ENCODE results near the gene SMIM45.
A peak's percentile ranks its signal among the peaks of the same experiment; 100 is the strongest.
"Not testable (repeated sequence)": the region's sequence is repeated elsewhere in the genome, so short reads cannot be mapped to it uniquely, and the experiment has no call there.

SMIM45 gene

GRCh38 chr22:41935015-41935351, 17.0 kb upstream of the SMIM45 start:
- DNase-seq (ENCODE audit: low read depth) = no peak

- DNase-seq (ENCODE audit: low read depth) = no peak
These were observed 16.4 kb upstream of the SMIM45 start for GRCh38 chr22:41935509-41935908.

GRCh38 chr22:41936894-41937169, 15.1 kb upstream of the SMIM45 start:
- DNase-seq (ENCODE audit: low read depth) = no peak

- DNase-seq (ENCODE audit: low read depth) = peak; percentile 85
These were observed 11.7 kb upstream of the SMIM45 start for GRCh38 chr22:41939981-41940831.

GRCh38 chr22:41940832-41941765, 10.9 kb upstream of the SMIM45 start:
- DNase-seq (ENCODE audit: low read depth) = peak; percentile 76

- no peak for DNase-seq (ENCODE audit: low read depth)
These were observed 8.2 kb upstream of the SMIM45 start for GRCh38 chr22:41943661-41944209.

GRCh38 chr22:41946629-41947423, 5.1 kb upstream of the SMIM45 start, which contains the start of gene CENPM:
Gene CENPM (minus strand): TSS chr22:41947152. CDS start chr22:41947076, 76 bp downstream.
- peak; percentile 73 for DNase-seq (ENCODE audit: low read depth)

GRCh38 chr22:41947424-41948080, 4.4 kb upstream of the SMIM45 start:
- DNase-seq (ENCODE audit: low read depth) = no peak

GRCh38 chr22:41948142-41948541, 3.8 kb upstream of the SMIM45 start:
- no peak for DNase-seq (ENCODE audit: low read depth)

GRCh38 chr22:41948928-41949296, 3.0 kb upstream of the SMIM45 start:
- DNase-seq (ENCODE audit: low read depth) = not testable (repeated sequence)

GRCh38 chr22:41949297-41949965, 2.5 kb upstream of the SMIM45 start:
- no peak for DNase-seq (ENCODE audit: low read depth)

- no peak for DNase-seq (ENCODE audit: low read depth)
These were observed 763 bp downstream of the SMIM45 start for GRCh38 chr22:41952713-41953112.

GRCh38 chr22:41957941-41958556, 6.1 kb downstream of the SMIM45 start:
- no peak for DNase-seq (ENCODE audit: low read depth)

GRCh38 chr22:41963453-41964111, 11.6 kb downstream of the SMIM45 start:
- no peak for DNase-seq (ENCODE audit: low read depth)

- DNase-seq (ENCODE audit: low read depth) = no peak
These were observed 12.2 kb downstream of the SMIM45 start for GRCh38 chr22:41964112-41964491.

- DNase-seq (ENCODE audit: low read depth) = no peak
These were observed 14.3 kb downstream of the SMIM45 start for GRCh38 chr22:41966225-41966606.

GRCh38 chr22:41966607-41967240, 14.8 kb downstream of the SMIM45 start:
- DNase-seq (ENCODE audit: low read depth) = no peak

- no peak for DNase-seq (ENCODE audit: low read depth)
These were observed 16.7 kb downstream of the SMIM45 start for GRCh38 chr22:41968601-41969000.

- DNase-seq (ENCODE audit: low read depth) = no peak
These were observed 17.2 kb downstream of the SMIM45 start, which contains the start of gene SEPTIN3 for GRCh38 chr22:41969110-41969646. Gene SEPTIN3 (plus strand): TSS chr22:41969443. CDS start chr22:41971493, 2,050 bp downstream.
